Cardiac muscle cell (in vitro differentiated cells and primary cell): Measurements from ENCODE around the gene FBXW4. TPM values are rescaled to one million over a fixed set of nuclear protein-coding genes. Genes with fewer than 3 reads are reported as not detected.

Experiments
- DNase-seq, 2 donors: peaks; one replicate each; pipeline versions ENCODE4 v3.0.0 to v3.0.0-alpha.2; 2010 to 2017; ENCODE audit warnings: low read depth in 1 of 2, low spot score in 1 of 2
- H3K27ac ChIP-seq: fragments of 200-600 bp; sonication (generic); 2 replicates; pipeline ENCODE4 v1.5.1; 2016
- H3K27me3 ChIP-seq: fragments of 200-600 bp; sonication (generic); 2 replicates; pipeline ENCODE4 v1.6.0; 2016; ENCODE audit warnings: control low read depth
- H3K36me3 ChIP-seq: fragments of 200-600 bp; sonication (generic); 2 replicates; pipeline ENCODE4 v1.5.1; 2016; ENCODE audit warnings: control low read depth
- H3K4me1 ChIP-seq: fragments of 200-600 bp; sonication (generic); 2 replicates; pipeline ENCODE4 v1.8.1; 2017; ENCODE audit warnings: low read depth, mild to moderate bottlenecking, mixed run types
- H3K4me3 ChIP-seq: fragments of 200-600 bp; sonication (generic); 2 replicates; pipeline ENCODE4 v1.5.1; 2016; ENCODE audit warnings: mild to moderate bottlenecking
- H3K9me3 ChIP-seq: fragments of 200-600 bp; sonication (generic); 2 replicates; pipeline ENCODE4 v1.5.1; 2017; ENCODE audit warnings: low read depth, mild to moderate bottlenecking, control low read depth
- polyA plus RNA-seq: library from polyadenylated mRNA; unstranded; fragments of >200 nt; fragmentation: Nextera tagmentation; extraction: Ambion mirVana; gene quantifications from 2 replicates; pipeline ENCODE4 v1.2.1, GENCODE V29; 2016
- total RNA-seq: library from RNA; depleted of rRNA; stranded (reverse); fragments of >200 nt; gene quantifications from 2 replicates; pipeline ENCODE4 v1.2.3, GENCODE V29; 2016
- TF ChIP-seq, protein P1 (sequence below): IDR thresholded peaks from 2 replicates; pipeline ENCODE4 v1.5.1; 2012; ENCODE audit warnings: low read depth, mild to moderate bottlenecking, low read length

The FBXW4 gene
- total and polyA plus RNA-seq, 2 experiments from 2014 or later: 19.6 to 72.0 TPM

DNA sequence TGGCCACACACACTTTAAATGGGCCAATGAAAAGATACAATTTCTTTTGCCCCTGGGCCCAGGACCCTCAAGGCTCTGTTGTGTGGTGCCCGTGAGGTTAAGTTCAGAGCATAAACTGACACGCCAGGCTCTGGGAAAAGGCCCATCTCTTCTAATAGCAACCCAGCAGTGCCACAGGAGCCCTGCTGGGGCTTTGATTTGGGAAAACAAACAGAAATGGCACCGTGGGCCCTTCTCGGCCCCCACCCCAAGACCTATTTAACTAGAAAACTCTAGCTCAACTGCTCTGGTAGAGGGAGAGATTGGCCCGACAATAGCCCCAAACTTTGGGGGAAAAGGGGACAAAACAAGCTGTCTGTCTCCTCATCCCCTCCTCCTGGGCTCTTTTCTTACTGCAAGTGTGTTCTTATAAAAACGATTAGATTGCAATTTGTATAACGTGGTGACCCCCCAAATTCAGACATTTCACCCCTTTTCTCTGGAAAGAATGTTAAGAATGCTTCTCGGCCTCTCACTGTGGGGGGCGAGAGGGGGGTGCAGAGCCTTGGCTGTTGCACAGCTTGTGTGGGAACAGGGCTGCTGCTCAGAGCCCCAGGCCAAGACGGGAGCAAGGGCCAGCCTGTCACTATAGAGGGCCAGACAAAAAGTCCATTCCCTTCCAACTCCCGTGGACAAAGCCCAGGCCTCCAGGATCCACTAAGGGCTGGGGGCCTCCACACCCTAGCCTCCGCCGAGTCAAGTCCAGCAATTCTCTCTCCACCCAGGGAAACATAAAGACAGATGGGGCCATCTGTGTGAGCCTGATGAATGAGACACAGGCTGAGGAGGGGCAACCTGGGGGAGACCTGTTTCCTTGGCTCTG is 80.1 kb downstream of the FBXW4 start:
- H3K9me3 ChIP-seq: no peaks in the 10 kb centered on the region
- no peak for DNase-seq
- peaks cover 7% of the 10 kb centered on the region for H3K36me3 ChIP-seq
- TF ChIP-seq, protein P1, sequence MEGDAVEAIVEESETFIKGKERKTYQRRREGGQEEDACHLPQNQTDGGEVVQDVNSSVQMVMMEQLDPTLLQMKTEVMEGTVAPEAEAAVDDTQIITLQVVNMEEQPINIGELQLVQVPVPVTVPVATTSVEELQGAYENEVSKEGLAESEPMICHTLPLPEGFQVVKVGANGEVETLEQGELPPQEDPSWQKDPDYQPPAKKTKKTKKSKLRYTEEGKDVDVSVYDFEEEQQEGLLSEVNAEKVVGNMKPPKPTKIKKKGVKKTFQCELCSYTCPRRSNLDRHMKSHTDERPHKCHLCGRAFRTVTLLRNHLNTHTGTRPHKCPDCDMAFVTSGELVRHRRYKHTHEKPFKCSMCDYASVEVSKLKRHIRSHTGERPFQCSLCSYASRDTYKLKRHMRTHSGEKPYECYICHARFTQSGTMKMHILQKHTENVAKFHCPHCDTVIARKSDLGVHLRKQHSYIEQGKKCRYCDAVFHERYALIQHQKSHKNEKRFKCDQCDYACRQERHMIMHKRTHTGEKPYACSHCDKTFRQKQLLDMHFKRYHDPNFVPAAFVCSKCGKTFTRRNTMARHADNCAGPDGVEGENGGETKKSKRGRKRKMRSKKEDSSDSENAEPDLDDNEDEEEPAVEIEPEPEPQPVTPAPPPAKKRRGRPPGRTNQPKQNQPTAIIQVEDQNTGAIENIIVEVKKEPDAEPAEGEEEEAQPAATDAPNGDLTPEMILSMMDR: no peak
- H3K4me1 ChIP-seq: no peaks in the 10 kb centered on the region
- no peak overlapping the region for H3K27ac ChIP-seq
- H3K27me3 ChIP-seq: no peaks in the 10 kb centered on the region
- H3K4me3 ChIP-seq: no peak overlapping the region

DNA sequence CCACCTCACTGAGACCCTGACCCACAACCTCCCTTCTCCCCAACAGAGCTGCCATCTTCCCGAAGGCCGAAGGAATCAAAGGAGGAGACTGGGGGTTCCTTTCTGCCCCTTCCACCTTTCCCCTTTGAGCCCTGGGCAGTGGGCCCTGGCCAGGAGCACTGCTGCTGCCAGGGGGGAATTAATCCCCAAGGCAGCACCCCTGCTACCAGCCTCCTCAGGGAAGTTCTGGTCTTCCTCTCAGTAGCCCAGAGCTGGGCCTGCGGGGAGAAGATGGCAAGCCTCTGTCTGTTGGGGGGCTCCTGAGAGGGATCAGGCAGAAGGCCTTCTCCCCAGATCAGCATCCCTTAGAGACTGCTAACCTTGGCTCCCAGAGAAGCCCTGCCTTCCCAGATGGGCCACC is 81.3 kb downstream of the FBXW4 start:
- TF ChIP-seq, protein P1: no peak
- no peak for DNase-seq
- H3K36me3 ChIP-seq: peaks cover 14% of the 10 kb centered on the region
- H3K9me3 ChIP-seq: no peaks in the 10 kb centered on the region
- H3K27me3 ChIP-seq: no peaks in the 10 kb centered on the region
- no peak overlapping the region for H3K27ac ChIP-seq
- no peak overlapping the region for H3K4me3 ChIP-seq
- H3K4me1 ChIP-seq: no peaks in the 10 kb centered on the region

DNA sequence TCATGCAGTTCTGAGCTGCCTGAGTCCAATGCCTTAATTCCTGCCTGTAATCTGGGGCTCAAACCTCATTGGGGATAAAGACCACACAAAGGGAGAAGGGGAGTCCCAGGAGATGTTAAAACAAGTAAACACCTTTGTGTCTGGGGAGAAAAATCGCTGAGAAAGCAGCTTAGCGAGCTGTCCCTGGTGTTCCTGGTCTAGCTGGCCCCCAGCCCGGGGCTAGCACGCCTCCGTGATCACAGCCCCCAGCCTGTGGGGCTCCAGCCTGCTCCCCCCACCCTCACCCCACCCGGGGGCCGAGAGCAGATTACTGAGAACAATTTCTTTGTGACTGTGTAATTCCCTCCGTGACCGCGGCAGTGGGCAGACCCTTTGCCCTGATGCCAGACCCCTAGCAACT is 82.1 kb downstream of the FBXW4 start:
- peaks cover 18% of the 10 kb centered on the region for H3K36me3 ChIP-seq
- no peaks in the 10 kb centered on the region for H3K27me3 ChIP-seq
- H3K9me3 ChIP-seq: no peaks in the 10 kb centered on the region
- H3K27ac ChIP-seq: peak overlapping the region; percentile 28
- no peaks in the 10 kb centered on the region for H3K4me1 ChIP-seq
- DNase-seq: no peak
- H3K4me3 ChIP-seq: no peak overlapping the region
- TF ChIP-seq, protein P1: no peak

DNA sequence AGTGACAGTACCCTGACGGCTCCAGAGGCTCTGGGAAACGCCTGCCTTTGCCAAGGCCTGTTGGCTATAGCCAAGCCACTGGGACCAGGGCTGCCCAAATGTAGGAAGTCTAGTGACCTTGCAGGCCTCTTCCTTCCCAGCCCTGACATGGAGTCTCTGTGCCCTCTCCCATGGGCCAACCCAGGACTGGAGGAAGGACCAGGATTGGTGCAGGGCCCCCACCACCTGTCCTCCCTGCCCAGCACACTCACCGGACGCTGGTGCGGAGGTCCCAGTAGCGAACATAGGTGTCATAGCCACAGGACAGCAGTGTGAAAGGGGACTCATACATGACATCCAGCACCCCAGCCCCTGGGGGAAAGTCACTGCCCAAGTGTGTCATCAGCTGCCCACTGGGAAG is 82.9 kb downstream of the FBXW4 start:
- no peak overlapping the region for H3K4me3 ChIP-seq
- TF ChIP-seq, protein P1: no peak
- peaks cover 7% of the 10 kb centered on the region for H3K4me1 ChIP-seq
- no peaks in the 10 kb centered on the region for H3K9me3 ChIP-seq
- H3K27me3 ChIP-seq: no peaks in the 10 kb centered on the region
- peak overlapping the region; percentile 75 for H3K27ac ChIP-seq
- DNase-seq: no peak
- peaks cover 18% of the 10 kb centered on the region for H3K36me3 ChIP-seq

DNA sequence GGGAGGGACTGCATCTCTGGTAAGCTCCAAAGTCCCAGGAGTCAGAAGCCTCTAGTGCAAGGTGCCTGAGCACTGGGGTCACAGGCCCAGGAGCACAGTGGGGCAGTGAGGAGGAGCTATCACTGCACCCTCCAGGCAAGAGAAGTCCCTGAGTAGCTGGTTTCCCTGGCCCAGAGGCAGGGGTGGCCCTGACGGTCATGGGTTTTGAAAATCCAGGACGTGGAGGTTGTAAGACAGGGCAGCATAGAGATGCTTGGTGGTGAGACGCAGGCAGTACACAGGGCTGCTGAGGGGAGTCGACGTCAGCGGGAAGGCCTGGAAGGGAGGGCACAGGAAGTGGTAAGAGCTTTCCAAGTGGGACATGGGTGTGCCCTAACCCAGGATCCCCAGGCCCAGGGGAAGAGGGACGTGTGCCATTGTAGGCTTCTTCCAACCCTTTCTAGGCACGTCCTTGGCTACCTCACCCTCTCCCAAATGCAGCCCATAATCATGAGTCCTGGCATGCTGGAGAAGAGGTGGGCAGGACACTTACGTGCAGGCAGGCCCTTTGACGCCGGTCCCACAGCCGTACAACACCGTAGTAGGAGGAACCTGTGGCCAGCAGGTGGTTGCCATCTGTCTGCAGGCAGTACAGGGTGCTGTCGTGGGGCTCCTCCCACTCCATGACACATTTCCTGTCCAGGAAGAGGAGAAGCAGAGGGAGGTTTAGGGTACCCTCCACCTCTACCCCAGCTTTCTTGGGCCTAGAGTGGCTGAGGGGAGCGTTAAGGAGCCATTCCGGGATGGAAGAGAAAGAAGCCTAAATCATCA is 83.7 kb downstream of the FBXW4 start:
- H3K4me1 ChIP-seq: peaks cover 8% of the 10 kb centered on the region
- H3K4me3 ChIP-seq: no peak overlapping the region
- H3K36me3 ChIP-seq: peaks cover 18% of the 10 kb centered on the region
- peak overlapping the region; percentile 75 for H3K27ac ChIP-seq
- peak in 1 of 2 donors; percentile 21 for DNase-seq
- H3K9me3 ChIP-seq: no peaks in the 10 kb centered on the region
- TF ChIP-seq, protein P1: no peak
- H3K27me3 ChIP-seq: no peaks in the 10 kb centered on the region
